Adrenal gland (tissue), 12 donors: ENCODE data around the gene FCHSD2. TPM values are rescaled to one million over a fixed set of nuclear protein-coding genes. Genes with fewer than 3 reads are reported as not detected.

Experiments
- DNase-seq, 7 donors: peaks; one replicate each; pipeline ENCODE4 v3.0.0-alpha.2; 2019 to 2020
- H3K27ac ChIP-seq, 5 donors: fragments of 200-600 bp; sonication (generic) in 4 of 5; 1 replicate in 3 of 5; 2 replicates in 2 of 5; pipeline versions ENCODE4 v1.5.1 to v1.8.0; 2016 to 2020; ENCODE audit warnings: mild to moderate bottlenecking in 1 of 5
- H3K27me3 ChIP-seq: fragments of 200-600 bp; 2 replicates; pipeline ENCODE4 v1.8.0; 2021
- H3K36me3 ChIP-seq, 2 donors: fragments of 200-600 bp; replicated peaks in 1 of 2; 1 replicate in 1 of 2; 2 replicates in 1 of 2; pipeline versions ENCODE4 v1.5.1 to v1.8.0; 2018 to 2022
- H3K4me1 ChIP-seq, 2 donors: fragments of 200-600 bp; replicated peaks in 1 of 2; 1 replicate in 1 of 2; 2 replicates in 1 of 2; pipeline versions ENCODE4 v1.5.1 to v1.8.0; 2018 to 2021
- H3K4me3 ChIP-seq, 4 donors: fragments of 200-600 bp; sonication (generic) in 3 of 4; one replicate each; pipeline ENCODE4 v1.5.1; 2016 to 2018
- H3K9me3 ChIP-seq, 3 donors: fragments of 200-600 bp; sonication (generic) in 1 of 3; replicated peaks in 1 of 3; 1 replicate in 2 of 3; 2 replicates in 1 of 3; pipeline versions ENCODE4 v1.5.1 to v1.8.0; 2016 to 2021
- POLR2A ChIP-seq, 2 donors: fragments of 450-650 bp; IDR thresholded peaks; one replicate each; pipeline ENCODE4 v1.6.1; 2017; ENCODE audit warnings: antibody characterized with exemption in 2 of 2, mild to moderate bottlenecking in 2 of 2, moderate library complexity in 1 of 2
- WGBS, 4 donors: extraction: QIAGEN DNeasy Blood & Tissue Kit in 2 of 4; methylation state at CpG; one replicate each; pipeline versions ENCODE4 v1.1.5 to v1.1.7; 2013 to 2017; 5-methylcytosine and 5-hydroxymethylcytosine counted together
- intact Hi-C, 2 donors: fragments of 100-400 bp; cut with DNase I; formaldehyde crosslinking; loops; one replicate each; pipeline versions ENCODE4 v1.14.1 to v1.15.0; 2022 to 2023
- polyA plus RNA-seq, 3 donors: library from polyadenylated mRNA; stranded (reverse); fragments of 200-250 nt in 2 of 3; fragments of 350-450 nt in 1 of 3; fragmentation: Illumina TruSeq in 1 of 3; extraction: RNeasy Lipid Tissue Mini Kit (QIAGEN cat#74804) in 1 of 3; gene quantifications; one replicate each; pipeline ENCODE4 v1.2.3, GENCODE V29; 2013 to 2014
- total RNA-seq, 9 donors: library from RNA; depleted of rRNA in 4 of 9; stranded (reverse); fragments of >200 nt in 4 of 9; fragments of 120-200 nt in 1 of 9; fragmentation: NEBNext Ultra II Directional in 1 of 9; extraction: Animal tissue kit (Norgen Biotek cat#: 25700) in 1 of 9; gene quantifications; one replicate each; pipeline versions ENCODE4 v1.1.0 to v1.2.4, GENCODE V29; 2013 to 2023
- TF ChIP-seq, protein P1 (sequence below), 6 experiments: fragments of 450-650 bp in 4 of 6; fragments of 200-600 bp in 2 of 6; sonication (generic) in 1 of 6; IDR thresholded peaks; 1 replicate in 5 of 6; 2 replicates in 1 of 6; pipeline versions ENCODE4 v1.5.1 to v1.8.0; 2016 to 2021; ENCODE audit warnings: antibody characterized with exemption in 6 of 6, mild to moderate bottlenecking in 2 of 6, moderate library complexity in 1 of 6
- donor health status: healthy with polysubstance abuse.
- donor health status: Bipolar disorder and iron deficiency.
- donor health status: DM: yes; HTN: yes; CAD: no.
- donor health status: DM: no; HTN: no; CAD: no.
- donor health status: DM: no; HTN: no; CAD: no.
- donor health status: DM: yes; HTN: yes; CAD: no.

The FCHSD2 gene
- total and polyA plus RNA-seq, 12 donors = 14.6 to 67.2 (median 32.7) TPM

DNA sequence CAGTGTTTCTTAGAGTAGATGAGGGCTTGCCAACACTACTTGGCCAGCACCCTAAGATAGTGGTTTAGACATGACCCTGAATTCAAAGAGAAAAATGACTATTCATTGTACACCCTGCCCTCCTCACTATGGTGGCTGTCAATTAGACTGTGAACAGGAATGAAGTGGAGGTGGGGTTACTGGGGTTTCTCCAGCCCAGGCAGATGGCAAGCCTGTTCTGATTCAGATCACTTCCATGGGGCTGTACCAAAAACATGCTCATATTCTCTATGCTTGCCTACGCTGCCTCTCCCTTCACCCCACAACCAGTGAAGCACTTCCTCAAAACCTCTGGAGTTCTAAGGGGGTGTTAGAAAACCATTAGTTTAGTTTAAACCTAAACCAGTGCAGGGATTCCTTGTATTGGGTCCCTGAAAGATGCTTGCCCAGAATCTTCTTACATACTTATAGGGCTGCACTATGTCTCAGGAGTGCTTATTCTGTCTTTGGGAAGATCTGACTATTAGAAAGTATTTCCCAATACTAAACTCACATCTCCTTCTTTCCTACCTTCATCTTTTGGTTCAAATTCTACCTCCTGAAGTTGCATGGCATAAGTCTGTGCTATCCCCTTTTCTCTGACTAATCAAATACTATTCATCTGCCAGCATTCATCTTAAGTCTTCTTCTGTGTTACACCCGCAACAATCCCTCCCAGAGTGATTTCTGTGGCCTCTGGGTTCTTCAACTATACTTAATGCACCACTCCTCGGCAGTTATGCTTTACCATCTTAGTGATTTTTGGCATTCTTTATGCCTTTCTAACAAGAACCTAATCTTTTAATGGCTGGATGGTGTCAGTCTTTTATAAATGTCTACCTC, 256.1 kb downstream of the FCHSD2 start:
- no peaks in the 10 kb centered on the region for H3K9me3 ChIP-seq
- TF ChIP-seq, protein P1, sequence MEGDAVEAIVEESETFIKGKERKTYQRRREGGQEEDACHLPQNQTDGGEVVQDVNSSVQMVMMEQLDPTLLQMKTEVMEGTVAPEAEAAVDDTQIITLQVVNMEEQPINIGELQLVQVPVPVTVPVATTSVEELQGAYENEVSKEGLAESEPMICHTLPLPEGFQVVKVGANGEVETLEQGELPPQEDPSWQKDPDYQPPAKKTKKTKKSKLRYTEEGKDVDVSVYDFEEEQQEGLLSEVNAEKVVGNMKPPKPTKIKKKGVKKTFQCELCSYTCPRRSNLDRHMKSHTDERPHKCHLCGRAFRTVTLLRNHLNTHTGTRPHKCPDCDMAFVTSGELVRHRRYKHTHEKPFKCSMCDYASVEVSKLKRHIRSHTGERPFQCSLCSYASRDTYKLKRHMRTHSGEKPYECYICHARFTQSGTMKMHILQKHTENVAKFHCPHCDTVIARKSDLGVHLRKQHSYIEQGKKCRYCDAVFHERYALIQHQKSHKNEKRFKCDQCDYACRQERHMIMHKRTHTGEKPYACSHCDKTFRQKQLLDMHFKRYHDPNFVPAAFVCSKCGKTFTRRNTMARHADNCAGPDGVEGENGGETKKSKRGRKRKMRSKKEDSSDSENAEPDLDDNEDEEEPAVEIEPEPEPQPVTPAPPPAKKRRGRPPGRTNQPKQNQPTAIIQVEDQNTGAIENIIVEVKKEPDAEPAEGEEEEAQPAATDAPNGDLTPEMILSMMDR (IDR thresholded peaks at IDR 0.05) = no peak
- no peak for TF ChIP-seq POLR2A (IDR thresholded peaks at IDR 0.05)
- no peak for DNase-seq
- H3K27me3 ChIP-seq = no peaks in the 10 kb centered on the region
- WGBS, 4 donors = 85 to 97% (median 94%) methylated on average over 3 of the region's 3 CpGs
- intact Hi-C loops = no loop called here
- H3K27ac ChIP-seq = no peak overlapping the region
- H3K4me3 ChIP-seq = no peak overlapping the region
- peaks cover 0 to 33% of the 10 kb centered on the region in 2 donors for H3K36me3 ChIP-seq
- H3K4me1 ChIP-seq = no peaks in the 10 kb centered on the region

DNA sequence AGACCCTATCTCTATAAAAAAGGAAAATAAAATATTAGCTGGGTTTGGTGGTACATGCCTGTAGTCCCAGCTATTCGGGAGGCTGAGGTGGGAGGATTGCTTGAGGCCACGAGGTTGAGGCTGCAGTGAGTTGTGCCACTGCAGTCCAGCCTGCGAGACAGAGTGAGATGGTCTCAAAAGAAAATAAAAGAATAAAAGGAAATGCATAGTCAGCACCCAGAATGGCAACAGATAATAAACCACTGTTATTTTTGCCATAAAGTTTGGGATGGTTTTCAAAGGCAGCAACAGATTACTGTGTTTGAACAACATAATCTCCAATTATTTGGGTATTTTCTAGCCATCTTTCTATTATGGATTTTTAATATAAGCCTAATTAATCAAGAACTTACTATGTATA, 266.0 kb downstream of the FCHSD2 start:
- no peaks in the 10 kb centered on the region for H3K9me3 ChIP-seq
- H3K27ac ChIP-seq = no peak overlapping the region
- intact Hi-C loops = no loop called here
- no peaks in the 10 kb centered on the region for H3K27me3 ChIP-seq
- no peaks in the 10 kb centered on the region for H3K4me1 ChIP-seq
- WGBS, 4 donors = 93 to 99% (median 98%) methylated on average over 3 of the region's 3 CpGs
- TF ChIP-seq, protein P1 (IDR thresholded peaks at IDR 0.05) = no peak
- no peak for TF ChIP-seq POLR2A (IDR thresholded peaks at IDR 0.05)
- H3K4me3 ChIP-seq = no peak overlapping the region
- H3K36me3 ChIP-seq = no peaks in the 10 kb centered on the region
- DNase-seq = no peak

DNA sequence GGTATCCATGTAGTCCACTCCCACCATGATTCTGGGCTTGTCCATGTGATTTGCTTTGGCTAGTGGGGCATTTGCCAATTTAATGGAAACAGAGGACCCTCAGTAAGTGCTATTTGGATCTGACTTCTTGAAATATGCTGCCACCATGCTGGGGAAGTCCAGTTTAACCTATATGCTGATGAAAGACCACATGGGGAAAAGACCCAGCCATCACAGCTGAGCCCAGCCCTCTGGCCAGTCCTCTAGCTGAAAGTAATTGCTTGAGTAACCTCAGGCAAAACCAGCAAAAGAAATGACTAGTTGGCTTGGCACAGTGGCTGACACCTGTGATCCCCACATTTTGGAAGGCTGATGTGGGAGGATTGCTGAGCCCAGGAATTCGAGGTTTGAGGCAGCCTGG, 266.4 kb downstream of the FCHSD2 start:
- Histone ChIP-seq H3K27ac (no peak overlapping the region), H3K4me1 (no peaks in the 10 kb centered on the region), H3K4me3 (no peak overlapping the region), H3K9me3 (no peaks in the 10 kb centered on the region), H3K36me3 (no peaks in the 10 kb centered on the region), H3K27me3 (no peaks in the 10 kb centered on the region)
- 89 to 100% (median 100%) methylated on average over 1 of the region's 1 CpG for WGBS, 4 donors
- TF ChIP-seq, protein P1 (IDR thresholded peaks at IDR 0.05) = no peak
- no peak for TF ChIP-seq POLR2A (IDR thresholded peaks at IDR 0.05)
- intact Hi-C loops = no loop called here
- no peak for DNase-seq

DNA sequence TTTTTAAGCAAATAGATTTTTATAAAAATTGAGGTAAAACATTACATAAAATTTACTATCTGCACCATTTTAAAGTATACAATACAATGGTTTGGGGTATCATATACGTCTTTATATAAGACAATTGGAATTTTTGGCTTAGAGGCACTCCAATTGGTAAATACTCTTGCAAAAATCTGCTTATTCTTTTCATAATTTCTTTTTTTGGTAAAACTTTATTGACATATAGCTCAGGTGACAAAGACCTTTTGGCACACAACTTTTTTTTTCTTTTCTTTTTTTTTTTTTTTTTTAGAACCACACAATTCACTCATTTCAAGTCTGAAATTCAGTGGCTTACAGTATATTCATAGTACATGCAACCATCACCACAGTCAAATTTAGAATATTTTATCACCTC, 270.1 kb downstream of the FCHSD2 start:
- intact Hi-C loops = no loop called here
- H3K9me3 ChIP-seq = no peaks in the 10 kb centered on the region
- no peaks in the 10 kb centered on the region for H3K4me1 ChIP-seq
- 92 to 100% (median 95%) methylated on average over 1 of the region's 1 CpG for WGBS, 4 donors
- H3K27ac ChIP-seq = no peak overlapping the region
- TF ChIP-seq, protein P1 (IDR thresholded peaks at IDR 0.05) = no peak
- no peak for TF ChIP-seq POLR2A (IDR thresholded peaks at IDR 0.05)
- no peaks in the 10 kb centered on the region for H3K27me3 ChIP-seq
- H3K36me3 ChIP-seq = no peaks in the 10 kb centered on the region
- H3K4me3 ChIP-seq = no peak overlapping the region
- DNase-seq = no peak
